Spinal cord (tissue), 10 donors: ENCODE measurements around the gene ODC1. TPM values are rescaled to one million over a fixed set of nuclear protein-coding genes. Genes with fewer than 3 reads are reported as not detected.

Experiments used
- DNase-seq, 6 donors: peaks; one replicate each; pipeline versions ENCODE4 v3.0.0 to v3.0.0-alpha.2; 2013 to 2015; ENCODE audit warnings: low spot score in 6 of 6, low read depth in 4 of 6
- H3K27ac ChIP-seq: one replicate; pipeline ENCODE4 v1.5.1; 2013; ENCODE audit warnings: low read depth, low read length, control low read depth
- H3K27me3 ChIP-seq: one replicate; pipeline ENCODE4 v1.6.1; 2013; ENCODE audit warnings: low read length; ENCODE audit not compliant: control insufficient read depth, insufficient read depth
- H3K36me3 ChIP-seq: one replicate; pipeline ENCODE4 v1.6.1; 2013; ENCODE audit warnings: low read length; ENCODE audit not compliant: control insufficient read depth, insufficient read depth
- H3K4me1 ChIP-seq: one replicate; pipeline ENCODE4 v1.6.1; 2013; ENCODE audit warnings: low read length; ENCODE audit not compliant: control insufficient read depth, insufficient read depth
- H3K4me3 ChIP-seq: one replicate; pipeline ENCODE4 v1.5.1; 2013; ENCODE audit warnings: low read depth, low read length, control low read depth
- H3K9me3 ChIP-seq: one replicate; pipeline ENCODE4 v1.6.1; 2013; ENCODE audit warnings: low read length; ENCODE audit not compliant: control insufficient read depth, insufficient read depth
- WGBS: methylation state at CpG from one replicate; pipeline ENCODE4 v1.1.5; 2013; ENCODE audit warnings: missing lambda C conversion rate; ENCODE audit not compliant: insufficient coverage; 5-methylcytosine and 5-hydroxymethylcytosine counted together
- long read RNA-seq, 4 donors: transcript quantifications; one replicate each; lab custom pipeline, GENCODE V29; 2026
- polyA plus RNA-seq, 2 donors: library from polyadenylated mRNA; unstranded; fragments of 120-200 nt; gene quantifications; one replicate each; pipeline ENCODE4 v1.2.1, GENCODE V29; 2013; ENCODE audit not compliant: insufficient read length in 2 of 2
- total RNA-seq, 2 donors: library from RNA; depleted of rRNA in 1 of 2; stranded (reverse); fragments of 120-200 nt in 1 of 2; fragments of >200 nt in 1 of 2; gene quantifications; one replicate each; pipeline versions ENCODE4 v1.2.3 to v1.2.4, GENCODE V29; 2013 to 2014
- donor health status: healthy.

Gene ODC1
- total RNA-seq: 100 to 1,000 TPM in 1 of 2 donors, 10 to 100 TPM in 1; 79.1 to 101 TPM
- polyA plus RNA-seq: 100 to 1,000 TPM; 121 to 137 TPM
- long read RNA-seq, donor 1, transcript ODC1-201 (12 exons, 2,653 nt): major isoform, 43 of 98 reads
- long read RNA-seq, donor 1, partial matches to known transcripts: 55 of 98 reads
- long read RNA-seq, donor 1, other reads (novel, unspliced or antisense): 0 of 98 reads
- long read RNA-seq, donor 2, transcript ODC1-201 (12 exons, 2,653 nt): major isoform, 35 of 40 reads
- long read RNA-seq, donor 2, partial matches to known transcripts: 5 of 40 reads
- long read RNA-seq, donor 2, other reads (novel, unspliced or antisense): 0 of 40 reads
- long read RNA-seq, donor 3, transcript ODC1-201 (12 exons, 2,653 nt): major isoform, 35 of 41 reads
- long read RNA-seq, donor 3, partial matches to known transcripts: 6 of 41 reads
- long read RNA-seq, donor 3, other reads (novel, unspliced or antisense): 0 of 41 reads
- long read RNA-seq, donor 4, transcript ODC1-201 (12 exons, 2,653 nt): major isoform, 84 of 146 reads
- long read RNA-seq, donor 4, partial matches to known transcripts: 62 of 146 reads
- long read RNA-seq, donor 4, other reads (novel, unspliced or antisense): 0 of 146 reads

DNA sequence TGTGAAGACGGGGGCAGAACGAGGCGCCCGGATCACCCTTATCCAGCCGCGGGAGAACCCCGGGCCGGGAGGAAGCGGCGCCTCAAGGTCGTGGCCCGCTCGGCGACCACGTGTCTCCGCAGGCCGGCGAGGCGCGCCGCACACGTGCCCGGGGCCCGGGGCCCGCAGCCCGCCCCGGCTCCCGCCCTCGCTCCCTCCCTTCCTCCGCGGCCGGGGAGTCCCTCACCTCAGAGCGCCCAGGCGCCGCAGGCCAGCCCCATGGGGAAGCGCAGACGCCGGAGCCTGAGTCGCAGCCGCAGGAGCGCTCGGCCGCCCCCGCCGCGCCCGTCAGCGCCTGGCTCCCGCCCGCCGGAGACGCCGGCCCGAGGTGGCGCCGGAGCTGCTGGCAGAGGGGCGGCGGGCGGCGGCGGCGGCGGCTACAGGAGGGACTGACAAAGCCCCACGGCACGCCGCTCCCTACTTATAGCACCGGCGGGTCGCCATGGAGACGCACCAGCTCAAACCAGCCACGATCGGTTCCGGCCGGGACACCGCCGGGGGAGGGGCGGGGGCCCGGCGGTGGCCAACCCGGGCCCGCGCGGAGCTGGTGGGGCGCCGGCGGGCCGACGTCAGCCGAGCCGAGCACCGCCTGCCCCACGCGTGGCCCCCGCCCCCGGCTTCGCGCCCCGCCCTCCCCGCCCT lies at the start of gene ODC1:
Gene ODC1, minus strand, starts transcription at position 433 of the 681 bp plus-strand sequence. CDS start 3,295 bp downstream, outside the sequence.
- H3K27ac ChIP-seq: peak within 1 kb of the TSS; percentile 92
- peak within 1 kb of the TSS; percentile 71 for H3K4me3 ChIP-seq
- H3K4me1 ChIP-seq: peaks cover 29% of the 10 kb centered on the region
- no peaks in the 10 kb centered on the region for H3K27me3 ChIP-seq
- H3K9me3 ChIP-seq: no peaks in the 10 kb centered on the region
- peak; percentile 59 to 97 (median 83) for DNase-seq
- under 1% methylated on average over 95 of the region's 99 CpGs for WGBS
- peaks cover 13% of the 10 kb centered on the region for H3K36me3 ChIP-seq

DNA sequence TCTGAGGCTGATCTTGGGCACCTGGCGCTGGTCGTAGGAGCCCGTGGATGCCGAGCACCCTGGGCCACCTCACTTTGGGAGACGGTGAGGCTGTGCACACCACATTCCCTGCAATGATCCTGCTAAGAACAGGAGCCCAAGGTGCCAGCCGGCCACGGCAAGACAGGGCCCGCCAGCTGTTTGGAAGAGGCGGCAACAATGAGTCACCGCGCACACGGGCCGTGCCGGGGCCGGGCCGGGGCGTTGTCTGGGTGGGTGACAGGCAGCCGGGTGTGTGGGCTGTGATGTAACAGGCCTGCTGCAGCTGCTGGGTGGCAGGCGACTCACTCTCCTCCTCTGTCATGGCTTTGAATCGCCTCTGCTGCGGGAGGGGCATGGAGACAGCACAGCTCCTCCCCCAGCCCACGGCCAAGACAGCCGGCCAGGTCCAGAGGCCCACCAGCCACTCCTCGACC lies 49.7 kb upstream of the ODC1 start:
- Histone ChIP-seq H3K27me3 (peaks cover 2% of the 10 kb centered on the region), H3K4me3 (no peak overlapping the region), H3K9me3 (no peaks in the 10 kb centered on the region), H3K36me3 (no peaks in the 10 kb centered on the region), H3K4me1 (peaks cover 19% of the 10 kb centered on the region), H3K27ac (no peak overlapping the region)
- WGBS: 54% methylated on average over 23 of the region's 24 CpGs
- no peak for DNase-seq

DNA sequence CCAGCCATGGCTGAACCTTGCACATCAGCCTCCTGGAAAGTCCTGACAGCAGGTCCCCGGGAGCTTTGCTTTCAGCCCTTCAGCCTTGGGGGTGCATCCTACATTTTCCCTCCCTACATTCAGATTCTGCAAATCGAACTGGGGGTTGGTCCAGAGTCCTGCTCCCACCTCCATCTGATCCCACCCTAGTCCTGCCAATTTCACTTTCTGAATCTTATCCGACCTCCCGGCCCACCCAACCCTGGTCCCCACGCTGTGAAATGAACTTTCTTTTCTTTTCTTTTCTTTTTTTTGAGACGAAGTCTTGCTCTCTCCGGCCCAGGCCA lies 47.8 kb upstream of the ODC1 start:
- WGBS: 76% methylated on average over 7 of the region's 7 CpGs
- Histone ChIP-seq H3K4me1 (peaks cover 9% of the 10 kb centered on the region), H3K27ac (no peak overlapping the region), H3K36me3 (no peaks in the 10 kb centered on the region), H3K4me3 (no peak overlapping the region), H3K27me3 (peaks cover 2% of the 10 kb centered on the region), H3K9me3 (peaks cover 2% of the 10 kb centered on the region)
- DNase-seq: no peak

DNA sequence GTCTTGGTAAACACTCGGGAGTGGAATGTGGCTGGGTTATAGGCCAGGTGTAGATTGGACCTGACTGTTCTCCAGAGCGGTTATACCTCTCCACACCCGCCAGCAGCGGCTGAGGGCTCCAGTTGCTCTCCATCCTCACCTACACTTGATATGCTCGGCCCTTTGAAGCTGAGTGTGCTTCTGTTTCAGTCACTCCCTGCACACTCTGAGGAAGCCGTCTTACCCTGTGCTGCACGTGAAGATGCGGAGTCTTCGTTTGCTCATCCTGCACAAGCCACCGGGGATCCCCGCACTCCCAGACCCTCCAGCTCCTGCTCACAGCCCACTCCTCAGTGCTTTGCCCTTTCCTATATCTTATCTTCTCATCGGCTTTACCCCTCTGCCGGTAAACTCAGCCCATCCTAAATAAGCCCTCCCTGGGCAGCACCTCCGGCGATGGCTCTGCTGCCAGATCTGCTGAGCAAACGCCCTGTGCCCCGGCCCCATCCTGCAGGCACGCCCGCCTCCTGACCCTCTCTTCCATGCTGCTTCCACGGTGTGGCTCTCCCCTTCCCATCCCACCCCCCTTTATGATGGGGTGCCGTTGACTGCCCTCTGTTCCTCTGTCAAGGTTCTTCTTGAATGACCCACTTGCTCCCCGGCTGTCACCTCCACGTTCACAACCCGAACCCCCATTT lies 47.3 kb upstream of the ODC1 start:
- Histone ChIP-seq H3K4me3 (no peak overlapping the region), H3K9me3 (peaks cover 2% of the 10 kb centered on the region), H3K36me3 (no peaks in the 10 kb centered on the region), H3K27ac (no peak overlapping the region), H3K27me3 (peaks cover 2% of the 10 kb centered on the region), H3K4me1 (peaks cover 5% of the 10 kb centered on the region)
- WGBS: 79% methylated on average over 23 of the region's 24 CpGs
- no peak for DNase-seq

DNA sequence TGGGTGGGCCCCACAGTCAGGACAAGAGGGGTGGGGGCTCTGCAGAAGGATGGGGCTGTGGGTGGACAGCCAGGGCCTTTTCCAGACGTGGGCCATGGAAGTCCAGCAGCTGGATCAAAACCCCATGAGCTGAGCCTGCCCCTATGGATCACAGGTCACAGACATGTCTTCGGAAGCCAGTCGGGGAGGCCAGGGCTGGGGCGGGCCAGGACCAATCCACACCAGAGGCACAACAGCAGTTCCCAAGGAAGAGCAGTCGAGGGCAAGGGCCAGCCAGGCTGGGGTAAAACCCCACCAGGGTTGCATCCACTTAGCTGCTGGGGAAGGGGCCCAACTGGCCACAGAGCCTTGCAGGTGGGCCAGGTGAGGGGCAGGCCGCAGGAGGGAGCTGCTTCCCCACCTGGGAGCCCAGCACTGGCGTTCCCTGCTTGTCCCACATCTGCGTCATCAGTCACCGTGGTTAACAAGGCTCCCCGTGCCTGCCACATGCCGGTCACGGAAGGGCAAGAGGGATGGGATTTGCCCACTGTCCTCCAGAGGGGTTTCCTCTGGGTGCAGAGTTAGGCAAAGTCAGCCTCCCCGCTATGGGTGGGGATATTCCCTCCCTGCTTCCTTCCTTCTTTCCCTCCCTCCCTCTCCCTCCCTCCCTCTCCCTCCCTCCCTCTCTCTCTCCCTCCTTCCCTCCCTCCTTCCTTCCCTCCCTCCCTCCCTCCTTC lies 46.4 kb upstream of the ODC1 start:
- 83% methylated on average over 7 of the region's 13 CpGs for WGBS

DNA sequence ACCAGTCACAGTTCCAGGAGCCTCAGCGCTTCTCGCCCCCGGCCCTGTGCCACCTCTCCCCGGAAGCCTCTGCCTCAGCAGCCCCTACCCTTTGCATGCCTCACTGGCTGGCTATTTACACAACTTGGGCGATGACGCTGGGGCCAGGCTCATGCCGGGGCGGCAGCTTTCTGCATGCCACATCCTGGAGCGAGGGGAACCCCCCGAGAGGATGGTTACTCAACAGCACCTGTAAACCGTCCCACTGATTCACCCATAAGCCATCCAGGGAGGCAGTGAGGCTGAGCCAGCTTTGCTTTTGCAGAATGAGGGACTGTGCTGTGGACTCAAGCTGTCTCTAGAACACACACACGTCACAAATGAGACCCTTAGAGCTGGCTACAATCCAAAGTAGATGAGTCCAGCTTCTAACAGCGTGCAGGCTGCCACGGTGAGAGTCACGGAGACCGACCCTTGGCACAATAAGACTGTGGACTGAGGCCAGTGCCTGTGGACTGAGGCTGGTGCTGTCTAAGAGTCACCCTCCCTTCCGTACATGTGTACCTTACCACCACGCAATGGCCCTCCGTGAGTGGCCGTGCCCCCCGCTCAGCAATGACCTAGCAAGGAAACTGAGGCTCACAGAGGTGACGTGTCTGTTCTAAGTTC lies 45.6 kb upstream of the ODC1 start:
- Histone ChIP-seq H3K36me3 (no peaks in the 10 kb centered on the region), H3K27me3 (peaks cover 2% of the 10 kb centered on the region), H3K27ac (no peak overlapping the region), H3K9me3 (peaks cover 2% of the 10 kb centered on the region), H3K4me1 (peaks cover 5% of the 10 kb centered on the region), H3K4me3 (no peak overlapping the region)
- DNase-seq: peak in 1 of 6 donors; percentile 19
- 78% methylated on average over 19 of the region's 22 CpGs for WGBS

More for the DNA sequence above, 46.4 kb upstream of the ODC1 start:
- no peak for DNase-seq
- H3K36me3 ChIP-seq: no peaks in the 10 kb centered on the region
- peaks cover 2% of the 10 kb centered on the region for H3K27me3 ChIP-seq
- no peak overlapping the region for H3K27ac ChIP-seq
- no peak overlapping the region for H3K4me3 ChIP-seq
- H3K4me1 ChIP-seq: peaks cover 5% of the 10 kb centered on the region
- H3K9me3 ChIP-seq: peaks cover 2% of the 10 kb centered on the region

DNA sequence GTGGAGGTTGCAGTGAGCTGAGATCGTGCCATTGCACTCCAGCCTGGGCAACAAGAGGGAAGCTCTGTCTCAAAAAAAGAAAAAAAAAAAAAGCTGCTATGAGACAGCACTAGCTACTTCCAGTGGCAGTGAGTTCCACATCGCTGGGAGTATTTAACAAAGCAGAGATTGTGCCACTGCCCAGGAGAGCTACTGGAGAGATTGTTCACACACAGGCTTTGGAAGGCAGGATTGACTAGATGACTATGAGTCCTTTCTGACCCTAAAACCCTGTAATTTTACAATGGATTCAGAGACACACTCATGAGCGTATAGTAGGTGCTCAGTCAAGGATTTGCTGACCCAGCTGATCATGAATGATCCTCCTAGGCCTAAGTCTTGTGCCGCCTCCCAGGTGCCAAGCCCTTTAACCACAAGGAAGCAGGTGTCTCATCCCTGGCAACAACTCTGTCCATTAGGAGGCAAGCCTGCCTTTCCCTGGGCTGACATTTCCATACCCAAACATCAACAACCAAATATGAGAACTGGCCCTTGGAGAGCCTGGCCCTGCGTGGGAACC lies 45.0 kb upstream of the ODC1 start:
- Histone ChIP-seq H3K27me3 (peaks cover 2% of the 10 kb centered on the region), H3K4me3 (no peak overlapping the region), H3K9me3 (peaks cover 2% of the 10 kb centered on the region), H3K36me3 (no peaks in the 10 kb centered on the region), H3K4me1 (peaks cover 4% of the 10 kb centered on the region), H3K27ac (no peak overlapping the region)
- WGBS: 89% methylated on average over 5 of the region's 5 CpGs
- DNase-seq: no peak

DNA sequence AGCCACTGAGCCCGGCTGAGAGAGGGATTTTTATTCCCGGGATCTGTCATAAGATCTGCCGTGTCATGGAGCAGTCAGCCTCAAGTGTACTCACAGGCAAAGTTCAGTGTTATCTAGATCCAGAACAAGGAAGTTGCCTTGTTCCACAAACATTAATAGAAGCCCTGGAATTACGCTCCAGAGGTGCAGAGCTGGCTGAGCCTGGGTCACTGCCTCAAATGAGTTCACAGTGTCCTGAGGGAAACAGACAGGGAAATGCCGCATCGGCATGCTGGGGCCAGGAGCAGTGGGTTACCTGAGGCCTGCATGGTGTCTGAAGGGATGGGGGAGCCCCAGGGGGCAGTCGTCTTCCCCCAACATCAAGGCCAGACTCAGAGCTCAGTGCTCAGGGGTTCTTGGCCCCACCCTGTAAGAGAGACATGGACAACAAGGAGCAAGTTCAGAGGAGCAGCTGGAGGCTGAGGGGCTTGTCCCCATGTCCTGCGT lies 42.7 kb upstream of the ODC1 start:
- H3K27me3 ChIP-seq: no peaks in the 10 kb centered on the region
- no peak overlapping the region for H3K27ac ChIP-seq
- H3K4me3 ChIP-seq: no peak overlapping the region
- H3K9me3 ChIP-seq: peaks cover 2% of the 10 kb centered on the region
- no peak for DNase-seq
- no peaks in the 10 kb centered on the region for H3K4me1 ChIP-seq
- 97% methylated on average over 5 of the region's 8 CpGs for WGBS
- no peaks in the 10 kb centered on the region for H3K36me3 ChIP-seq
